CMK (cell line): ENCODE measurements around the gene ZNF382.

Experiments
- DNase-seq: peaks from one replicate; pipeline ENCODE4 v3.0.0-alpha.2; 2010; ENCODE audit warnings: low read depth

Gene ZNF382

GRCh38 chr19:36679455-36679854 is 74.3 kb downstream of the ZNF382 start:
- no peak for DNase-seq
